Measurements from ENCODE around the gene CDHR5.

- TF ChIP-seq, protein P1, sequence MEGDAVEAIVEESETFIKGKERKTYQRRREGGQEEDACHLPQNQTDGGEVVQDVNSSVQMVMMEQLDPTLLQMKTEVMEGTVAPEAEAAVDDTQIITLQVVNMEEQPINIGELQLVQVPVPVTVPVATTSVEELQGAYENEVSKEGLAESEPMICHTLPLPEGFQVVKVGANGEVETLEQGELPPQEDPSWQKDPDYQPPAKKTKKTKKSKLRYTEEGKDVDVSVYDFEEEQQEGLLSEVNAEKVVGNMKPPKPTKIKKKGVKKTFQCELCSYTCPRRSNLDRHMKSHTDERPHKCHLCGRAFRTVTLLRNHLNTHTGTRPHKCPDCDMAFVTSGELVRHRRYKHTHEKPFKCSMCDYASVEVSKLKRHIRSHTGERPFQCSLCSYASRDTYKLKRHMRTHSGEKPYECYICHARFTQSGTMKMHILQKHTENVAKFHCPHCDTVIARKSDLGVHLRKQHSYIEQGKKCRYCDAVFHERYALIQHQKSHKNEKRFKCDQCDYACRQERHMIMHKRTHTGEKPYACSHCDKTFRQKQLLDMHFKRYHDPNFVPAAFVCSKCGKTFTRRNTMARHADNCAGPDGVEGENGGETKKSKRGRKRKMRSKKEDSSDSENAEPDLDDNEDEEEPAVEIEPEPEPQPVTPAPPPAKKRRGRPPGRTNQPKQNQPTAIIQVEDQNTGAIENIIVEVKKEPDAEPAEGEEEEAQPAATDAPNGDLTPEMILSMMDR (IDR thresholded peaks at IDR 0.05 in 2 of 3, conservative IDR thresholded peaks at IDR 0.05 in 1 of 3; ENCODE audit: insufficient read depth in 2 of 3, low read depth in 1 of 3, low read length in 3 of 3): no peak
- TF ChIP-seq ZBTB33 (CRISPR knock-in tag; IDR thresholded peaks at IDR 0.05) (no peak), GABPB2 (CRISPR knock-in tag; conservative IDR thresholded peaks at IDR 0.05) (no peak), TBP (optimal IDR thresholded peaks at IDR 0.05; ENCODE audit: low read depth, low read length) (no peak), ELF2 (CRISPR knock-in tag; IDR thresholded peaks at IDR 0.05) (no peak), ELK1 (CRISPR knock-in tag; IDR thresholded peaks at IDR 0.05) (no peak), PPARD (CRISPR knock-in tag; IDR thresholded peaks at IDR 0.05) (no peak), ETS1 (conservative IDR thresholded peaks at IDR 0.05; ENCODE audit: control insufficient read depth, low read depth, low read length) (no peak), MEF2A (IDR thresholded peaks at IDR 0.05; ENCODE audit: control insufficient read depth, low read depth, low read length) (no peak), POLR2AphosphoS5 (IDR thresholded peaks at IDR 0.05; ENCODE audit: control insufficient read depth, insufficient read depth, low read depth, low read length) (no peak), ZNF384 (IDR thresholded peaks at IDR 0.05; ENCODE audit: low read depth, low read length) (no peak)
- TF ChIP-seq, protein P2, sequence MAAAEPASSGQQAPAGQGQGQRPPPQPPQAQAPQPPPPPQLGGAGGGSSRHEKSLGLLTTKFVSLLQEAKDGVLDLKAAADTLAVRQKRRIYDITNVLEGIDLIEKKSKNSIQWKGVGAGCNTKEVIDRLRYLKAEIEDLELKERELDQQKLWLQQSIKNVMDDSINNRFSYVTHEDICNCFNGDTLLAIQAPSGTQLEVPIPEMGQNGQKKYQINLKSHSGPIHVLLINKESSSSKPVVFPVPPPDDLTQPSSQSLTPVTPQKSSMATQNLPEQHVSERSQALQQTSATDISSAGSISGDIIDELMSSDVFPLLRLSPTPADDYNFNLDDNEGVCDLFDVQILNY (CRISPR knock-in tag; IDR thresholded peaks at IDR 0.05): no peak
- TF ChIP-seq, protein P3, sequence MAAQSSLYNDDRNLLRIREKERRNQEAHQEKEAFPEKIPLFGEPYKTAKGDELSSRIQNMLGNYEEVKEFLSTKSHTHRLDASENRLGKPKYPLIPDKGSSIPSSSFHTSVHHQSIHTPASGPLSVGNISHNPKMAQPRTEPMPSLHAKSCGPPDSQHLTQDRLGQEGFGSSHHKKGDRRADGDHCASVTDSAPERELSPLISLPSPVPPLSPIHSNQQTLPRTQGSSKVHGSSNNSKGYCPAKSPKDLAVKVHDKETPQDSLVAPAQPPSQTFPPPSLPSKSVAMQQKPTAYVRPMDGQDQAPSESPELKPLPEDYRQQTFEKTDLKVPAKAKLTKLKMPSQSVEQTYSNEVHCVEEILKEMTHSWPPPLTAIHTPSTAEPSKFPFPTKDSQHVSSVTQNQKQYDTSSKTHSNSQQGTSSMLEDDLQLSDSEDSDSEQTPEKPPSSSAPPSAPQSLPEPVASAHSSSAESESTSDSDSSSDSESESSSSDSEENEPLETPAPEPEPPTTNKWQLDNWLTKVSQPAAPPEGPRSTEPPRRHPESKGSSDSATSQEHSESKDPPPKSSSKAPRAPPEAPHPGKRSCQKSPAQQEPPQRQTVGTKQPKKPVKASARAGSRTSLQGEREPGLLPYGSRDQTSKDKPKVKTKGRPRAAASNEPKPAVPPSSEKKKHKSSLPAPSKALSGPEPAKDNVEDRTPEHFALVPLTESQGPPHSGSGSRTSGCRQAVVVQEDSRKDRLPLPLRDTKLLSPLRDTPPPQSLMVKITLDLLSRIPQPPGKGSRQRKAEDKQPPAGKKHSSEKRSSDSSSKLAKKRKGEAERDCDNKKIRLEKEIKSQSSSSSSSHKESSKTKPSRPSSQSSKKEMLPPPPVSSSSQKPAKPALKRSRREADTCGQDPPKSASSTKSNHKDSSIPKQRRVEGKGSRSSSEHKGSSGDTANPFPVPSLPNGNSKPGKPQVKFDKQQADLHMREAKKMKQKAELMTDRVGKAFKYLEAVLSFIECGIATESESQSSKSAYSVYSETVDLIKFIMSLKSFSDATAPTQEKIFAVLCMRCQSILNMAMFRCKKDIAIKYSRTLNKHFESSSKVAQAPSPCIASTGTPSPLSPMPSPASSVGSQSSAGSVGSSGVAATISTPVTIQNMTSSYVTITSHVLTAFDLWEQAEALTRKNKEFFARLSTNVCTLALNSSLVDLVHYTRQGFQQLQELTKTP (IDR thresholded peaks at IDR 0.05; ENCODE audit: low read depth in 1 of 2, partially characterized antibody in 2 of 2): no peak
- TF ChIP-seq, protein P4, sequence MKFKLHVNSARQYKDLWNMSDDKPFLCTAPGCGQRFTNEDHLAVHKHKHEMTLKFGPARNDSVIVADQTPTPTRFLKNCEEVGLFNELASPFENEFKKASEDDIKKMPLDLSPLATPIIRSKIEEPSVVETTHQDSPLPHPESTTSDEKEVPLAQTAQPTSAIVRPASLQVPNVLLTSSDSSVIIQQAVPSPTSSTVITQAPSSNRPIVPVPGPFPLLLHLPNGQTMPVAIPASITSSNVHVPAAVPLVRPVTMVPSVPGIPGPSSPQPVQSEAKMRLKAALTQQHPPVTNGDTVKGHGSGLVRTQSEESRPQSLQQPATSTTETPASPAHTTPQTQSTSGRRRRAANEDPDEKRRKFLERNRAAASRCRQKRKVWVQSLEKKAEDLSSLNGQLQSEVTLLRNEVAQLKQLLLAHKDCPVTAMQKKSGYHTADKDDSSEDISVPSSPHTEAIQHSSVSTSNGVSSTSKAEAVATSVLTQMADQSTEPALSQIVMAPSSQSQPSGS (CRISPR knock-in tag; IDR thresholded peaks at IDR 0.05): no peak
These were observed 5.7 kb downstream of the CDHR5 start for GRCh38 chr11:618856-619627.
